GOT3 (cell line): Measurements from ENCODE around the gene TGFBR3.

Experiments used
- DNase-seq: peaks from one replicate; lab custom pipeline; 2025; ENCODE audit warnings: mixed read lengths; lab: John Stamatoyannopoulos, UW

TGFBR3 gene

GRCh38 chr1:91754816-91755580, 131.0 kb downstream of the TGFBR3 start:
- no peak for DNase-seq

- DNase-seq, result no peak
These were observed 131.6 kb downstream of the TGFBR3 start for GRCh38 chr1:91754348-91754747.

- DNase-seq, result no peak
These were observed 132.1 kb downstream of the TGFBR3 start for GRCh38 chr1:91753878-91754277.

GRCh38 chr1:91752324-91752723, 133.6 kb downstream of the TGFBR3 start:
- no peak for DNase-seq

- DNase-seq, result no peak
These were observed 134.7 kb downstream of the TGFBR3 start for GRCh38 chr1:91751275-91751674.

GRCh38 chr1:91750398-91750996, 135.5 kb downstream of the TGFBR3 start:
- no peak for DNase-seq

- no peak for DNase-seq
These were observed 136.1 kb downstream of the TGFBR3 start for GRCh38 chr1:91749788-91750231.

- DNase-seq, result no peak
These were observed 138.3 kb downstream of the TGFBR3 start for GRCh38 chr1:91747666-91748065.

GRCh38 chr1:91746728-91747338, 139.1 kb downstream of the TGFBR3 start:
- DNase-seq, result no peak

- no peak for DNase-seq
These were observed 140.1 kb downstream of the TGFBR3 start for GRCh38 chr1:91745640-91746373.

- DNase-seq, result no peak
These were observed 140.9 kb downstream of the TGFBR3 start for GRCh38 chr1:91744953-91745639.

GRCh38 chr1:91742848-91743292, 143.1 kb downstream of the TGFBR3 start:
- no peak for DNase-seq

- DNase-seq, result no peak
These were observed 144.0 kb downstream of the TGFBR3 start for GRCh38 chr1:91741906-91742305.

- no peak for DNase-seq
These were observed 144.7 kb downstream of the TGFBR3 start for GRCh38 chr1:91741301-91741700.

GRCh38 chr1:91737650-91738049, 148.3 kb downstream of the TGFBR3 start:
- no peak for DNase-seq

GRCh38 chr1:91736715-91737615, 149.0 kb downstream of the TGFBR3 start:
- DNase-seq, result no peak

GRCh38 chr1:91736146-91736714, 149.7 kb downstream of the TGFBR3 start:
- DNase-seq, result no peak

- no peak for DNase-seq
These were observed 150.6 kb downstream of the TGFBR3 start for GRCh38 chr1:91735266-91735845.

- DNase-seq, result no peak
These were observed 151.2 kb downstream of the TGFBR3 start for GRCh38 chr1:91734761-91735160.

- DNase-seq, result no peak
These were observed 152.7 kb downstream of the TGFBR3 start for GRCh38 chr1:91733108-91733710.
